Stimulated activated CD4-positive, alpha-beta T cell treated with anti-CD3 and anti-CD28 coated beads, Interleukin-15, amount 100 ng/mL, for 24 hours (primary cell): ENCODE measurements around the gene PLIN4.
A peak's percentile ranks its signal among the peaks of the same experiment; 100 is the strongest.
"Not testable (repeated sequence)": the region's sequence is repeated elsewhere in the genome, so short reads cannot be mapped to it uniquely, and the experiment has no call there.

ENCODE experiments used
- DNase-seq: peaks from one replicate; pipeline ENCODE4 v3.0.0-alpha.2; 2020

The PLIN4 gene, protein sequence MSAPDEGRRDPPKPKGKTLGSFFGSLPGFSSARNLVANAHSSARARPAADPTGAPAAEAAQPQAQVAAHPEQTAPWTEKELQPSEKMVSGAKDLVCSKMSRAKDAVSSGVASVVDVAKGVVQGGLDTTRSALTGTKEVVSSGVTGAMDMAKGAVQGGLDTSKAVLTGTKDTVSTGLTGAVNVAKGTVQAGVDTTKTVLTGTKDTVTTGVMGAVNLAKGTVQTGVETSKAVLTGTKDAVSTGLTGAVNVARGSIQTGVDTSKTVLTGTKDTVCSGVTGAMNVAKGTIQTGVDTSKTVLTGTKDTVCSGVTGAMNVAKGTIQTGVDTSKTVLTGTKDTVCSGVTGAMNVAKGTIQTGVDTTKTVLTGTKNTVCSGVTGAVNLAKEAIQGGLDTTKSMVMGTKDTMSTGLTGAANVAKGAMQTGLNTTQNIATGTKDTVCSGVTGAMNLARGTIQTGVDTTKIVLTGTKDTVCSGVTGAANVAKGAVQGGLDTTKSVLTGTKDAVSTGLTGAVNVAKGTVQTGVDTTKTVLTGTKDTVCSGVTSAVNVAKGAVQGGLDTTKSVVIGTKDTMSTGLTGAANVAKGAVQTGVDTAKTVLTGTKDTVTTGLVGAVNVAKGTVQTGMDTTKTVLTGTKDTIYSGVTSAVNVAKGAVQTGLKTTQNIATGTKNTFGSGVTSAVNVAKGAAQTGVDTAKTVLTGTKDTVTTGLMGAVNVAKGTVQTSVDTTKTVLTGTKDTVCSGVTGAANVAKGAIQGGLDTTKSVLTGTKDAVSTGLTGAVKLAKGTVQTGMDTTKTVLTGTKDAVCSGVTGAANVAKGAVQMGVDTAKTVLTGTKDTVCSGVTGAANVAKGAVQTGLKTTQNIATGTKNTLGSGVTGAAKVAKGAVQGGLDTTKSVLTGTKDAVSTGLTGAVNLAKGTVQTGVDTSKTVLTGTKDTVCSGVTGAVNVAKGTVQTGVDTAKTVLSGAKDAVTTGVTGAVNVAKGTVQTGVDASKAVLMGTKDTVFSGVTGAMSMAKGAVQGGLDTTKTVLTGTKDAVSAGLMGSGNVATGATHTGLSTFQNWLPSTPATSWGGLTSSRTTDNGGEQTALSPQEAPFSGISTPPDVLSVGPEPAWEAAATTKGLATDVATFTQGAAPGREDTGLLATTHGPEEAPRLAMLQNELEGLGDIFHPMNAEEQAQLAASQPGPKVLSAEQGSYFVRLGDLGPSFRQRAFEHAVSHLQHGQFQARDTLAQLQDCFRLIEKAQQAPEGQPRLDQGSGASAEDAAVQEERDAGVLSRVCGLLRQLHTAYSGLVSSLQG (N-terminal part only)

DNA sequence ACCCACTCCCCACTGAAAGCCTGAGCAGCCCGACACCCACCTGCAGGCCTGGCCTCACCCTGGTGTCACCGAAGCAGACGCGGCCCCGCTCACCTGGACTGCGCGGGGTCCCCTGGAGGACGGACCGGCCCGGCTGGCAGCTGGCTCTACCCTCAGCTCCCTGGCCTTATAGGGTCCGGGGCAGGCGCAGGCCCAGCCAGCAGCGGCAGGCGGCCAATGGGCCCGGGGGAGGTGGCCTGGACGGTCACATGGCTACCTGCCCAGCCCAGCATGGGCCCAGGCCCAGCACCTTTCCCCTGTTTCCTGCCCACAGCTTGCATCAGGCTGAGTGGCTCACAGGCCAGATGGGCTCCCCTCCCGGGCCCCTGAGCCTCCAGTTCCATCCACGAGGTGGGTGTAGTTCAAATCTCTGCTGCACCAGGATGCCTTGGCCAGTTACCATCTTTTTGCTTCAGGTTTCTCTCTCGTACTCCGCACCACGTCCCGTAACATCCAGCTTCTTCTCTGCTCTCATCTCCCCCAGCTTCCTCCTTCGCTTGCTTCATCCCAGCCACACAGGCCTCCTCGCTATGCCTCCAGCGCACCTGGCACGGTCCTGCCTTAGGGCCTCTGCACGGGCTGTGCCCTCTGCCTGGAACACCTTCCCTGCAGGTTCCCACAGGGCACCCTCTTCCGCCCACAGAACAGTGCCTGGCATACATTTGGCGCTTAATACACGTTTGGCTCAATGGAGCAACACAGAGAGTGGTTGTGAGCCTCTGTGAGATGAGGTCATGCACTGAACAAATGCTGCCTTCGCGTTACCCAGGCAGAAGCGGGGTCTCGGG, at the start of gene PLIN4:
TSS of gene PLIN4 (minus strand) at position 142 of the 827 bp plus-strand sequence. CDS start 214 bp downstream, outside the sequence.
- DNase-seq, result no peak

DNA sequence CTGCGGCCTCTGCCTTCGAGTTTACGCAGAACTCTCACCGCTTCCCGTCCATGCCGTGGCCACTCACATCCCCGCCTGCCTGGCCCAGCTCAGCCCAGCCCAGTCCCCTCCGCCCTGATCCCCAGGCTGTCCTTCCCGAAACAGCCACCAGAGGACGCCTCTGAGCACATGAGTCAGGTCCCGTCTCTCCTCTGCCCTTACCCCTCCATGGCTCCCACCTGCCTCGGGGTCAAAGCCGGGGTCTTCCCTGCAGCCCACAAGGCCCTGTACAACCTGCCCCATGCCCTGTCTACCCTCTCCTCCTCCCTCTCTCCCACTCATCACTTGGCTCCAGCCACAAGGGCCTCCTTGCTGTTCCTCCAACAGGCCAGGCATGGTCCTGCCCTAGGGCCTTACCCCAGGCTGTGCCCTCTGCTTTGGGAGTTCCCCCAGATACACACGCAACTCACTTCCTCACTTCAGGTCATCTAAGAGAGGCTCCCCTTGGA, 49.3 kb upstream of the PLIN4 start:
- DNase-seq, result peak; percentile 71

DNA sequence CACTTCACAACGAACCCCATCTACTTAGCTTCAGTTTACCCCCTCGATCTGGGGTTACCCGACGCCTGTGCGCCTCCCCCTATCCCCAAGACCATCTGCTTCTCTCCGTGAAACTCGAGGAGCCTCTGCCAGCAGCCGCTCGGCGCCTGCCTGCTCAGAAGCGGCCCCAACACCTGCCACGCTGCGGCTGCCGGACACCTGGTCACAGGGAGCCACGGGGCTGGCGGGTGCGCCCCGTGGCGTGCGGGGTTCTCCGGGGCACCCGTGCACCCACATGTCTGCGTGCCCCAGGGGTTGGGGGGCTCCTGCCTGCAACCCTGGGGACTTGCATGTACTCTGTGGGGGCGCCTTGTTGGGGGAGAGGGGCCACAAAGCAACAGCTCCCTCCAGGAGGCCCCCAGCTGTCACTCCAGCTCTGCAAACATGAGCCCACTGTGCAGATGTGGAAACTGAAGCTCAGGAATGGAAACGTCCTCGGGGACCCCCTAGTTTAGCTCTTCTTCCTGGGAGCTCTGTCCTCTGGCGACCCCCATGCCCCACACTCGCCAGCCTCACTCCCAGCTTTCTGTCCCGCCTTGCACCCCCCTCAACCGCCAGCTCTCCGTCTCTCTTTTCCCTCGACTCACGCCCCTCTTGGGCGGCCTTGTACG, 48.2 kb upstream of the PLIN4 start:
- no peak for DNase-seq

DNA sequence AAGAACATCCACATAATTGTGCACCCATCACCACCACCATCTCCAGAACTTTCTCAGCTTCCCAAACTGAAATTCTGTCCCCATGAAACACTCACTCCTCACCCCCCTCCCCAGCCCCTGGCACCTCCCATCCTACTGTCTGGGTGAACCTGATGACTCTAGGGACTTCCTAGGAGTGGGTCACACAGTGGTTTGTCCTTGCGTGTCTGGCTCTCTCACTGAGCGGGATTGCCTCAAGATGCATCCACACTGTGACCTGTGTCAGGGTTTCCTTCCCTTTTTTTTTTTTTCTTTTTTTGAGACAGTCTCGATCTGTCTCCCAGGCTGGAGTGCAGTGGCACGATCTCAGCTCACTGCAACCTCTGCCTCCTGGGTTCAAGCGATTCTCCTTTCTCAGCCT, 45.3 kb upstream of the PLIN4 start:
- not testable (repeated sequence) for DNase-seq

DNA sequence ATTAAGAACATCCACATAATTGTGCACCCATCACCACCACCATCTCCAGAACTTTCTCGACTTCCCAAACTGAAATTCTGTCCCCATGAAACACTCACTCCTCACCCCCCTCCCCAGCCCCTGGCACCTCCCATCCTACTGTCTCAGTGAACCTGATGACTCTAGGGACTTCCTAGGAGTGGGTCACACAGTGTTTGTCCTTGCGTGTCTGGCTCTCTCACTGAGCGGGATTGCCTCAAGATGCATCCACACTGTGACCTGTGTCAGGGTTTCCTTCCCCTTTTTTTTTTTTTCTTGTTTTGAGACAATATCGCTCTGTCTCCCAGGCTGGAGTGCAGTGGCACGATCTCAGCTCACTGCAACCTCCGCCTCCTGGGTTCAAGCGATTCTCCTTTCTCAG, 43.8 kb upstream of the PLIN4 start:
- DNase-seq, result not testable (repeated sequence)

DNA sequence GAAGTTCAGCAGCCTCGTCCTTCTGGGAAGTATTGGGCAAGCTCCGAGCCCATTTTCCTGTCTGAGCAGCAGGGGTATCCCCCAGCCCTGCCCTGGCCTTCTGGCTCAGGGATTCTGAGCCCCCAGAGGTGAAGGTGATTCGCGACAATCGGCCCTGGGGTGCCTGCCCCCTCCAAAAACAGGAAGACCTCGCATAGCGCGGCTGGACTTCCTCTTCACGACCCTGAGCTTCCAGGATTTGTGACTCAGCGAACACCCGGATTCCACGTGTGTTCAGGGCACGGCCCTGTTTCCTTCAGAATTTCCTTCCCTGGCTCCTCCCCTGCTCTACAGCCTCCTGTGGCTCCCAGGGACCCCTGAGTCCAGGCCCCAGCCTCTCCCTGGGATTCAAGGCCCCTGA, 41.3 kb upstream of the PLIN4 start, which contains the start of gene SEMA6B:
TSS of gene SEMA6B (minus strand) at position 116 of the 400 bp plus-strand sequence. CDS start 1,227 bp downstream, outside the sequence.
- DNase-seq, result no peak

DNA sequence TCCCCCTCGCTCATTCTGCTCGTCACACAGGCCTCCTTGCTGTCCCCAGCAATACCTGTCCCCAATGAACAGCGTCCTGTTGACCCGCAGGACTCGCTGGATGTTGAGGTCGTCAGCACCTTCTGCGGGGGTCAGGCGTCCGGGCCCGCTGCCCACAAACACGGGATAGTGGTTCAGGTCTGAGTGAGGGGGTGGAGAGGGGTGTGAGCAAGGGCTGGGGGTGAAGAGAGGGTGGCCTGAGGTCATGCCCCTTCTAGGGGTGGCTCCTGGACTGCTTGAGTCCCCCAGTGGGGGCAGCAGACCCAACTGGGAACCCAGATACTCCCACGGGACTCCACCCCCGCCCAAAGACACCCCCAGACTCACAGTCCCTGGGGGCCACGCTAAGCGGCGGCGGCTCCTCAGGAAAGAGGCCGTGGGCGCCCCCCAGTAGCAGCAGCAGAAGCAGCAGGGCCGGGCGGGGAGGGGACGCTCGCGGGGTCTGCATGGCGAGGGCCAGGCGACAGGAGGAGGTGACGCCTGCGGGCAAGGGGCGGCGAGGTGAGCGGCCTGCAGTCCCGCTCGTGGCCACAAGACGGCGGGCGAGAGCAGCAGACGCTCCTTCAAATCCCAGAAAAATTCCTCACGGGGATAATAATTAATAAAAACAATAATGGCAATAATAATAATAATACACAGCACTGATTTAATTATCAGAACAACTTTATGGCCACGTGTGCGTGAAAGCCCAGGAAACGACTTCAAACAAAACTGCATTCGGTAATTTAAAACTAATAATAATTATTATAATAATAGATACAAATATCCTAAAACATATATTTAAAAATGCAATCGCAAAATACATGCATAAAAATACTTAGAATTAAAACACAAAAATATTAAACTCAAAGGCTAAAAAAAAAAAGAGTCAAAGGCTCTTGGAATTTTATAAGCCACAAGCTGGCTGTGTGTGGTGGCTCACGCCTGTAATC, 40.0 kb upstream of the PLIN4 start:
- DNase-seq, result peak; percentile 48

DNA sequence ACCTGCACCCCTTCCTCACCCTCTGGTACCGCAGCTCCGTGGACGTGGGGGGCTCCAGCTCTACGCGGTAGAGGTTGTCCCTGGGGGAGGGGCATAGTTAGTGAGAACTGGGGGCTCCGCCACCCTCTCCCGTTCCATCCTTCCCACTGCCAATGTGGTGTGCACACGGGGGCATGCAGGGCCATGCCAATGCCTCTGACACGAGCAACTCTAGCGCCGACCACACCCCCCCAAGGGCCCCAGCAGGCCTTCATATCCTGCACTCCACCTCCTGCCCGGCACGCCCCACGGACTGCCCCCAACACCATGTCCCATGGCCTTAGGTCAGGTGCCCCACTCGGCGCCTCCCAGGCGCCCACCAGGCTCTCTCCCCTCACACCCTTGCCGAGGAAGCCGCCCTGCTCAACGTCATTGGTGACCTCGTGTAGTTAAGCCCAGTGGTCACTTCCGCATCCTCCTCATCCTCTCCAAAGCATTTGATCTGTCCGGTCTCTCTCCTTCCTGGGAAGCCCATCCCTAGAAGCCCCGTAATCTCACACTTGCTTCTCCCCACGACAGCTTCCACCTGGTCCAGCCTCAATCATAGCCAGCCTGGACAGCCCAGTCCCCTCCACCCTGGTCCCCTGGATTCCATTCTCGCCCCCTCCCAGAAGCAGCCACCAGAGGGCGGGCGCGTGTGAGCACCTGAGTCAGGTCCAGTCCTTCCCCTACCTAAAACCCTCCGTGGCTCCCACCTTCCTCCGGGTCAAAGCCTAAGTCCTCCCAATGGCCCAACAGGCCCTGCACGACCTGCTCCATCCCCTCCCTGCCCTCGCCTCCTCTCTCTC, 39.1 kb upstream of the PLIN4 start:
- peak; percentile 51 for DNase-seq

DNA sequence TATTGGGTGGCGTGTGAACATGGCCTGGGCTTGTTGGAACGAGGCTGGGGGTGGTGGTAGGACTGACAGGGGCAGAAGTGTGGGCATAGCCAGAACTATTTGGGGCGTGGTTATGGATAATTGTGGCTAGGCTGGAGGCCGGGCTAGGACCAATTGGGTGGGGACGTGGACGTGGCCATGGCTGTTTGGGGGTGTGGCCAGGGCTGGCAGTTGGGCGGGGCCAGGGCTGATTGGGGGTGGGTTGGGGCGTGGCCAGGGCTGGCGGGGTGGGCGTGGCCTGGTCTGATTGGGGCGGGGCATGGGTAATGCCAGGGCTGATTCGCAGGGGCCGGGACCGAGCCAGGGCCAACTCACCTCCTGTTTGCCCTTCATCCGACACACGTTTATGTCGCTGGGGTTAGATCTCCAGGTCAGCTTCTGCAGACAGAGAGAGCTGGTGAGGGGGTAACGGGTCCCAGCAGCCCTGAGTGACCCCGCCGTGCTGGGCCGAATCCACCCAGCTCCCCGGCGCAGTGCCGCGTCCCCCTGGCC, 38.4 kb upstream of the PLIN4 start:
- DNase-seq, result peak; percentile 50

DNA sequence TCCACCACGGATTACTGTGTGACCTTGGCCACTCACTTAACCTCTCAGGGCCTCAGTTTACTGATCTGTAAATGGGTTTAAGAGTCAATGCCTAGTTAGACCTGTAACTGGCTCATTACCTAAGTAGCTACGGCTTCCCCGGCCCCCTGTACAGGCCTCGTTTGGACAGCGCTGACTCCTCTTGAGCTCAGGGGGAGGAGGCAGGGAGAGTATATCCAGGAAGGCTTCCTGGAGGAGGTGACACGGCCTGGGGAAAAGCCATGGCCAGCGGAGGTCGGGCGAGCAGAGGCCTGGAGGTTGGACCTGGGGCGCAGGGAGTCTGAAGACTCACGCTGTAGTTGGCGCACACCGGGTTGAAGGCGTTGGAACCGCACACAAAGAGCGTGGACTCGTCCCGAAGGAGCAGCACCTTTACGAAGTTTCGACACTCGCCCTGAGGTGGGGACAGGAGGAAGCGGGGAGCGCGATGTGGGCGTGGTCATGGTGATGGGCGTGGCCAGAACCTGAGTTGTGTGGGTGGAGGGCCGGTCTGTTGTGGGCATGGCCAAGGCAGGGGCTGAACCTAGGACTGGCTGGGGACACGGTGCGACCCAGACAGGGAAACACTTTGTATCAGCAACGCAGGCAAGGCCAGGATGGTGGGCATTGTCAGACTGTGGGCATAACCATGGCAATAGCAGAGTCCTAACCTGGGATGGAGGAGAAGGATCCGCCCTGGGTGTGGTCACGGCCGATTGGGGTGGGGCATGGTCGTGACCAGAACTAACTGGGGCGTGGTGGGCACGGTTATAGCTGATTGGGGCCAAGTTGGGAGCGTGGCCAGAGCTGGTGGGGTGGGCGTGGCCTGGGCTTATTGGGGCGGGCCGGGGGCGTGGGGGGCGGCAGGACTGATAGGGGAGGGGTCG, 37.6 kb upstream of the PLIN4 start:
- DNase-seq, result peak; percentile 17

DNA sequence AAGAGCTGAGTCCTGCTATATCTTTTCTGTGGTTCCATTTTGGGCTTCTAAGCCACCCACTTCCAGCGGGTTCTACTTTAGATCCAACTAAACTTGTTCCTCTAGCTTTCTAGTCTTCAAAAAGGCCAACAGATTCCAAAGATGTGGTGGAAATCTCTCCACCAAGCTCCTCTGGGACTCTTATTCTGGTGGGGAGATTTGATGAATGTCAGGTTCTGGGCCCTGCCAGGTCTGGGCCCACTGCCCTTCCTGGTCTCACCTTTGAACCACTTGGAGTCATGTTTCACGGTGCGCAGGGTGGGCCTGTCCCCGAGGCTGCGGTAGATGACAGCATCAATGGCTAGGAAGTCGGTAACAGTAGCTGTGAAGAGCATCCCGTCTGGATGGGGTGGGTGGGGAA, 36.4 kb upstream of the PLIN4 start:
- no peak for DNase-seq

DNA sequence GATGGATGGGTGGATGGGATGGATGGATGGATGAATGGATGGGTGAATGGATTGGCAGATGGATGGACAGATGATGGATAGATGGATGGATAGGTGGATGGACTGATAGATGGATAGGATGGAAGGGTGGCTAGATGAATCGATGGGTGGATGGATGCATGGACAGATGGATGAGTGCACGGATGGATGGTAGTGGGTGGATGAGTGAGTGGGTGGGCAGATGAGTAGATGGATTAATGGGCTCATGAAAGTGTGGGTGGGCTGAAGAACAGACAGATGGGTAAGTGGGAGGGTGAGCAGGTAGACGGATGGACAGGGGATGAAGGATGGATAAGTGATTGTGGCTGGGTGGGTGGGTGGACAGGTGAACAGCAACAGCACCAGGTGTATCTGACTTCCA, 35.5 kb upstream of the PLIN4 start:
- DNase-seq, result no peak

DNA sequence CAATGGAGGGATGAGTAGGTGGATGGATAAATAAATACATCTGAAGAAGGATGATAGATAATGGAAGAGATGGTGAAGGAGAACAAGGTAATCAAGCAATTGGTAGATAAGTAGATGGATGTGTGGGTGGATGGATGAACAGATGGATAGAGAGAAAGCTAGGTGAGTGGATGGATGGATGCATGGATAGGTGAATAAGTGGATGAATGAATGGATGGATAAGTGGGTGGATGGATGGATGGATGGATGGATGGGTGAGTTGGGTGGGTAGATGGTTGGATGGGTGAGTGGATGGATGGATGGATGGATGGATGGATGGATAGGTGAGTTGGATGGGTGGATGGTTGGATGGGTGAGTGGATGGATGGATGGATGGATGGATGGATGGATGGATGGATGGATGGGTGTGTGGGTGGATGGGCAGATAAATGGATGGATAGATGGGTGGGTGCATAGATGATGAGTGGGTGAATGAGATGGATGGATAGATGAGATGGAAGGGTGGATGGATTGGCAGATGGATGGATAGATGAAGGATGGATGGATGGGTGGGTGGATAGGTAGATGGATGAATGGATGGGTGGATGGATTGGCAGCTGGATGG, 34.9 kb upstream of the PLIN4 start:
- DNase-seq, result no peak

DNA sequence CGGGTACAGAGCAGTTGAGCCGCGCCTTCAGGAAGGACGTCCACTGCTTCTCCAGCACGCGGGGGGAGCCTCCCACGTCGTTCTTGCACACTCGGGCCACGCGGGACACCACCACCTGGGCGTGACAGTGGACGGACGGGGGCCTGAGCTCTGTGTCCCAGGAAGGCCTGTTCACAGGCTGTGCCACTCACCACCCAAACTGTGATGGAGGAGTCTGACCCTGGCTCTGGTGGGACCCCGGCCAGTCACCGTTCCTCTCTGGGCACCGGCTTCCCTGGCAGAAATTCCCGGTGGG, 34.2 kb upstream of the PLIN4 start:
- no peak for DNase-seq

DNA sequence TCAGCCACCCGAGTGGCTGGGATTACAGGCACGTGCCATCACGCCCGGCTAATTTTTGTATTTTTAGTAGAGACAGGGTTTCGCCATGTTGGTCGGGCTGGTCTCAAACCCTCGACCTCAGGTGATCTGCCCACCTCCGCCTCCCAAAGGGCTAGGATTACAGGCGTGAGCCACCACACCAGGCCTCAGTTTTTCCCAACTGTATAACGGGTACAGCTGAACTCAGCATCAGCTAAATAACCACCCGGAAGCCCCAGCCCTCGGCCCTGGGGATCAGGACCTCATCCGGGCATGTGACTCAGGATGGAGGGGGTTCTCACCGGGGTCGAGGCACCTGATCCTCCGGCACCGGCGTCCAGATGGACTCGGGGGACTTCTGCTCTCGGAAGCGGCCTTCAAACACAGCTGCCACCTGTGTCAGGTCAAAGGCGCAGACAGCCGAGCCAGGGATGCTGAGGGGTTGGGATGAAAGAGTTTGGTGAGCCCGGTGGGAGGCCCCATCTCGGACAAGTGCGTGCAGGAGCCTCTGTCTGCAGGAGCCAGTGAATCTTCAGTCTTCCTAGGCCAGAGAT, 32.3 kb upstream of the PLIN4 start:
- no peak for DNase-seq

DNA sequence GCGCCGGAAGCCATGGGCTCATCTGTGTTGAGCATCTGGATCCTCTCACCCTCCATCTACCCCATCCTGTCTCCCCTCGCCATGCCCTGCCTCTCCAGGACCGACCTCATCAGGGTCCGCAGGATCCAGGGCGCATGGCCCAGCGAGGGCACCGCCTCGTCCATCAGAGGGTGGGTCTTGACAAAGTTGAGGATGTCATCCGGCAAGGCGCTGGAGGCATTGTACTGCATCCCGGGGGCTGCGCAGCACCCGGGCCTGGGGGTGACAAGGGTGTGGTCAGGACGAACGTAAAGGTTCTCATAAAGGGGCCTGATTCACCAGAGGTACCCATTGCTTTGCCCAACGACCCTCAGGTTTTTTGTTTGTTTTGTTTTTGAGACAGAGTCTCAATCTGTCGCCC, 31.7 kb upstream of the PLIN4 start:
- no peak for DNase-seq

DNA sequence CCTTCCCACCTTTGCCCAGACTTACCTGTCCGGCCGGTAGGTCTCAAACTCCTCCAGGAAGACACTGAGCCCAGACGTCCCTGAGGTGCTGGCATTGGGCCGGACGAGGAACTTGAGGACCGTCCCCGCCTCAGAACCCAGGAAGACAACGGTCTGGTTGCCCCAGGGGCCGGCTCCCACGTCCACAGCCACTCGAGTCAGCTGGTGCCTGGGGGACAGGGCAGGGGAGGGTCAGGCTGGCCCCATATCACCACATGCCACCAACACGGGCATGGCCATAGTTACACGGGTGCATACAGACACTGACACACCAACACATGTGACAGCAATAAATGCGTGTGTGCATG, 29.9 kb upstream of the PLIN4 start:
- DNase-seq, result no peak
